HG03432 (cell line): ENCODE measurements around the gene SRRM3.
"Not testable (repeated sequence)": the region's sequence is repeated elsewhere in the genome, so short reads cannot be mapped to it uniquely, and the experiment has no call there.

Source experiments
- ATAC-seq: cut with Tn5 transposase; IDR thresholded peaks from one replicate; pipeline ENCODE4 v1.9.1; 2021; ENCODE audit warnings: mild to moderate bottlenecking, moderate library complexity; ENCODE audit not compliant: unreplicated experiment

The SRRM3 gene

GRCh38 chr7:76225951-76226350 lies 24.3 kb downstream of the SRRM3 start:
- ATAC-seq = no peak

GRCh38 chr7:76226878-76227423 lies 25.3 kb downstream of the SRRM3 start:
- ATAC-seq = not testable (repeated sequence)

GRCh38 chr7:76230214-76230613 lies 28.5 kb downstream of the SRRM3 start:
- ATAC-seq = no peak

GRCh38 chr7:76231071-76231470 lies 29.4 kb downstream of the SRRM3 start:
- no peak for ATAC-seq

- no peak for ATAC-seq
Measured at GRCh38 chr7:76231583-76231982, 29.9 kb downstream of the SRRM3 start.

- no peak for ATAC-seq
Measured at GRCh38 chr7:76232698-76233097, 31.0 kb downstream of the SRRM3 start.

- no peak for ATAC-seq
Measured at GRCh38 chr7:76233538-76234281, 32.0 kb downstream of the SRRM3 start.

- ATAC-seq = no peak
Measured at GRCh38 chr7:76234282-76234584, 32.5 kb downstream of the SRRM3 start.

- peak; percentile 75 for ATAC-seq
Measured at GRCh38 chr7:76234931-76235441, 33.3 kb downstream of the SRRM3 start.

- ATAC-seq = no peak
Measured at GRCh38 chr7:76236224-76236623, 34.5 kb downstream of the SRRM3 start.

- no peak for ATAC-seq
Measured at GRCh38 chr7:76238326-76238725, 36.6 kb downstream of the SRRM3 start.

GRCh38 chr7:76241141-76241540 lies 39.4 kb downstream of the SRRM3 start:
- ATAC-seq = no peak

- ATAC-seq = not testable (repeated sequence)
Measured at GRCh38 chr7:76242517-76243063, 40.9 kb downstream of the SRRM3 start.

- ATAC-seq = no peak
Measured at GRCh38 chr7:76244781-76245391, 43.2 kb downstream of the SRRM3 start.

GRCh38 chr7:76246804-76247389 lies 45.2 kb downstream of the SRRM3 start:
- no peak for ATAC-seq

GRCh38 chr7:76247938-76248337 lies 46.2 kb downstream of the SRRM3 start:
- ATAC-seq = no peak

- ATAC-seq = no peak
Measured at GRCh38 chr7:76252021-76252420, 50.3 kb downstream of the SRRM3 start.

GRCh38 chr7:76254781-76255180 lies 53.1 kb downstream of the SRRM3 start:
- no peak for ATAC-seq

GRCh38 chr7:76257973-76258372 lies 56.3 kb downstream of the SRRM3 start:
- no peak for ATAC-seq

GRCh38 chr7:76259124-76260093 lies 57.7 kb downstream of the SRRM3 start:
- ATAC-seq = no peak
